ENCODE data around the gene CAMK2N1.

CAMK2N1 gene

GRCh38 chr1:20448671-20449071 is 37.3 kb downstream of the CAMK2N1 start:
- H3K27me3 ChIP-seq (ENCODE audit: control insufficient read depth in 5 of 5, insufficient read depth in 4 of 5, low read length in 5 of 5): peaks cover 0 to 16% (median 6%) of the 10 kb centered on the region in 5 donors
- H3K9me3 ChIP-seq (ENCODE audit: control insufficient read depth in 5 of 5, low read length in 5 of 5): no peaks in the 10 kb centered on the region
- no peak overlapping the region for H3K4me3 ChIP-seq (ENCODE audit: low read depth in 1 of 5, low read length in 5 of 5)

GRCh38 chr1:20447794-20448193 is 38.2 kb downstream of the CAMK2N1 start:
- Histone ChIP-seq H3K4me1 (ENCODE audit: control insufficient read depth in 5 of 5, insufficient read depth in 5 of 5, low read length in 5 of 5) (no peaks in the 10 kb centered on the region), H3K9ac (ENCODE audit: low read length in 5 of 5) (no peak overlapping the region), H3K9me3 (ENCODE audit: control insufficient read depth in 5 of 5, low read length in 5 of 5) (no peaks in the 10 kb centered on the region), H3K4me3 (ENCODE audit: low read depth in 1 of 5, low read length in 5 of 5) (no peak overlapping the region), H3K27ac (ENCODE audit: low read depth, low read length) (no peak overlapping the region), H3K36me3 (ENCODE audit: control insufficient read depth in 5 of 5, insufficient read depth in 5 of 5, low read length in 5 of 5) (no peaks in the 10 kb centered on the region), H3K27me3 (ENCODE audit: control insufficient read depth in 5 of 5, insufficient read depth in 4 of 5, low read length in 5 of 5) (peaks cover 0 to 16% (median 5%) of the 10 kb centered on the region in 5 donors)

More at GRCh38 chr1:20448671-20449071, 37.3 kb downstream of the CAMK2N1 start:
- Histone ChIP-seq H3K27ac (ENCODE audit: low read depth, low read length) (no peak overlapping the region), H3K4me1 (ENCODE audit: control insufficient read depth in 5 of 5, insufficient read depth in 5 of 5, low read length in 5 of 5) (no peaks in the 10 kb centered on the region), H3K36me3 (ENCODE audit: control insufficient read depth in 5 of 5, insufficient read depth in 5 of 5, low read length in 5 of 5) (no peaks in the 10 kb centered on the region), H3K9ac (ENCODE audit: low read length in 5 of 5) (no peak overlapping the region)

GRCh38 chr1:20446796-20447195 is 39.2 kb downstream of the CAMK2N1 start:
- H3K27ac ChIP-seq (ENCODE audit: low read depth, low read length): no peak overlapping the region
- no peaks in the 10 kb centered on the region for H3K9me3 ChIP-seq (ENCODE audit: control insufficient read depth in 5 of 5, low read length in 5 of 5)
- H3K4me1 ChIP-seq (ENCODE audit: control insufficient read depth in 5 of 5, insufficient read depth in 5 of 5, low read length in 5 of 5): no peaks in the 10 kb centered on the region
- no peak overlapping the region for H3K9ac ChIP-seq (ENCODE audit: low read length in 5 of 5)
- H3K4me3 ChIP-seq (ENCODE audit: low read depth in 1 of 5, low read length in 5 of 5): no peak overlapping the region
- peaks cover 0 to 13% (median 5%) of the 10 kb centered on the region in 5 donors for H3K27me3 ChIP-seq (ENCODE audit: control insufficient read depth in 5 of 5, insufficient read depth in 4 of 5, low read length in 5 of 5)
- H3K36me3 ChIP-seq (ENCODE audit: control insufficient read depth in 5 of 5, insufficient read depth in 5 of 5, low read length in 5 of 5): no peaks in the 10 kb centered on the region

- Histone ChIP-seq H3K9me3 (ENCODE audit: control insufficient read depth in 5 of 5, low read length in 5 of 5) (no peaks in the 10 kb centered on the region), H3K4me3 (ENCODE audit: low read depth in 1 of 5, low read length in 5 of 5) (no peak overlapping the region), H3K36me3 (ENCODE audit: control insufficient read depth in 5 of 5, insufficient read depth in 5 of 5, low read length in 5 of 5) (no peaks in the 10 kb centered on the region), H3K9ac (ENCODE audit: low read length in 5 of 5) (no peak overlapping the region), H3K4me1 (ENCODE audit: control insufficient read depth in 5 of 5, insufficient read depth in 5 of 5, low read length in 5 of 5) (no peaks in the 10 kb centered on the region), H3K27me3 (ENCODE audit: control insufficient read depth in 5 of 5, insufficient read depth in 4 of 5, low read length in 5 of 5) (peaks cover 0 to 13% (median 5%) of the 10 kb centered on the region in 5 donors), H3K27ac (ENCODE audit: low read depth, low read length) (no peak overlapping the region)
Measured at GRCh38 chr1:20445956-20446355, 40.1 kb downstream of the CAMK2N1 start.

- H3K36me3 ChIP-seq (ENCODE audit: control insufficient read depth in 5 of 5, insufficient read depth in 5 of 5, low read length in 5 of 5): no peaks in the 10 kb centered on the region
- H3K9ac ChIP-seq (ENCODE audit: low read length in 5 of 5): no peak overlapping the region
- H3K4me3 ChIP-seq (ENCODE audit: low read depth in 1 of 5, low read length in 5 of 5): no peak overlapping the region
- no peak overlapping the region for H3K27ac ChIP-seq (ENCODE audit: low read depth, low read length)
- no peaks in the 10 kb centered on the region for H3K9me3 ChIP-seq (ENCODE audit: control insufficient read depth in 5 of 5, low read length in 5 of 5)
- H3K4me1 ChIP-seq (ENCODE audit: control insufficient read depth in 5 of 5, insufficient read depth in 5 of 5, low read length in 5 of 5): no peaks in the 10 kb centered on the region
- peaks cover 0 to 12% (median 5%) of the 10 kb centered on the region in 5 donors for H3K27me3 ChIP-seq (ENCODE audit: control insufficient read depth in 5 of 5, insufficient read depth in 4 of 5, low read length in 5 of 5)
Measured at GRCh38 chr1:20443703-20444586, 42.1 kb downstream of the CAMK2N1 start.

- Histone ChIP-seq H3K27me3 (ENCODE audit: control insufficient read depth in 5 of 5, insufficient read depth in 4 of 5, low read length in 5 of 5) (peaks cover 0 to 7% (median 0%) of the 10 kb centered on the region in 5 donors), H3K9ac (ENCODE audit: low read length in 5 of 5) (no peak overlapping the region), H3K27ac (ENCODE audit: low read depth, low read length) (no peak overlapping the region), H3K4me3 (ENCODE audit: low read depth in 1 of 5, low read length in 5 of 5) (no peak overlapping the region), H3K4me1 (ENCODE audit: control insufficient read depth in 5 of 5, insufficient read depth in 5 of 5, low read length in 5 of 5) (no peaks in the 10 kb centered on the region), H3K9me3 (ENCODE audit: control insufficient read depth in 5 of 5, low read length in 5 of 5) (no peaks in the 10 kb centered on the region), H3K36me3 (ENCODE audit: control insufficient read depth in 5 of 5, insufficient read depth in 5 of 5, low read length in 5 of 5) (no peaks in the 10 kb centered on the region)
Measured at GRCh38 chr1:20442920-20443625, 42.9 kb downstream of the CAMK2N1 start.

GRCh38 chr1:20440785-20441200 is 45.2 kb downstream of the CAMK2N1 start:
- no peaks in the 10 kb centered on the region for H3K4me1 ChIP-seq (ENCODE audit: control insufficient read depth in 5 of 5, insufficient read depth in 5 of 5, low read length in 5 of 5)
- no peak overlapping the region for H3K27ac ChIP-seq (ENCODE audit: low read depth, low read length)
- peaks cover 5 to 16% (median 6%) of the 10 kb centered on the region in 5 donors for H3K27me3 ChIP-seq (ENCODE audit: control insufficient read depth in 5 of 5, insufficient read depth in 4 of 5, low read length in 5 of 5)
- H3K36me3 ChIP-seq (ENCODE audit: control insufficient read depth in 5 of 5, insufficient read depth in 5 of 5, low read length in 5 of 5): no peaks in the 10 kb centered on the region
- H3K4me3 ChIP-seq (ENCODE audit: low read depth in 1 of 5, low read length in 5 of 5): no peak overlapping the region
- H3K9ac ChIP-seq (ENCODE audit: low read length in 5 of 5): no peak overlapping the region
- H3K9me3 ChIP-seq (ENCODE audit: control insufficient read depth in 5 of 5, low read length in 5 of 5): no peaks in the 10 kb centered on the region

- H3K27ac ChIP-seq (ENCODE audit: low read depth, low read length): no peak overlapping the region
- no peaks in the 10 kb centered on the region for H3K4me1 ChIP-seq (ENCODE audit: control insufficient read depth in 5 of 5, insufficient read depth in 5 of 5, low read length in 5 of 5)
- no peak overlapping the region for H3K9ac ChIP-seq (ENCODE audit: low read length in 5 of 5)
- H3K27me3 ChIP-seq (ENCODE audit: control insufficient read depth in 5 of 5, insufficient read depth in 4 of 5, low read length in 5 of 5): peaks cover 8 to 22% (median 16%) of the 10 kb centered on the region in 5 donors
- no peaks in the 10 kb centered on the region for H3K36me3 ChIP-seq (ENCODE audit: control insufficient read depth in 5 of 5, insufficient read depth in 5 of 5, low read length in 5 of 5)
- no peak overlapping the region for H3K4me3 ChIP-seq (ENCODE audit: low read depth in 1 of 5, low read length in 5 of 5)
- H3K9me3 ChIP-seq (ENCODE audit: control insufficient read depth in 5 of 5, low read length in 5 of 5): no peaks in the 10 kb centered on the region
Measured at GRCh38 chr1:20439282-20439681, 46.7 kb downstream of the CAMK2N1 start.

- Histone ChIP-seq H3K27ac (ENCODE audit: low read depth, low read length) (no peak overlapping the region), H3K36me3 (ENCODE audit: control insufficient read depth in 5 of 5, insufficient read depth in 5 of 5, low read length in 5 of 5) (no peaks in the 10 kb centered on the region), H3K4me3 (ENCODE audit: low read depth in 1 of 5, low read length in 5 of 5) (no peak overlapping the region), H3K9me3 (ENCODE audit: control insufficient read depth in 5 of 5, low read length in 5 of 5) (no peaks in the 10 kb centered on the region), H3K27me3 (ENCODE audit: control insufficient read depth in 5 of 5, insufficient read depth in 4 of 5, low read length in 5 of 5) (peaks cover 8 to 24% (median 18%) of the 10 kb centered on the region in 5 donors), H3K4me1 (ENCODE audit: control insufficient read depth in 5 of 5, insufficient read depth in 5 of 5, low read length in 5 of 5) (no peaks in the 10 kb centered on the region), H3K9ac (ENCODE audit: low read length in 5 of 5) (no peak overlapping the region)
Measured at GRCh38 chr1:20437640-20438039, 48.4 kb downstream of the CAMK2N1 start.

- Histone ChIP-seq H3K27ac (ENCODE audit: low read depth, low read length) (no peak overlapping the region), H3K4me3 (ENCODE audit: low read depth in 1 of 5, low read length in 5 of 5) (no peak overlapping the region), H3K36me3 (ENCODE audit: control insufficient read depth in 5 of 5, insufficient read depth in 5 of 5, low read length in 5 of 5) (no peaks in the 10 kb centered on the region), H3K9me3 (ENCODE audit: control insufficient read depth in 5 of 5, low read length in 5 of 5) (no peaks in the 10 kb centered on the region), H3K4me1 (ENCODE audit: control insufficient read depth in 5 of 5, insufficient read depth in 5 of 5, low read length in 5 of 5) (no peaks in the 10 kb centered on the region), H3K27me3 (ENCODE audit: control insufficient read depth in 5 of 5, insufficient read depth in 4 of 5, low read length in 5 of 5) (peaks cover 12 to 36% (median 35%) of the 10 kb centered on the region in 5 donors), H3K9ac (ENCODE audit: low read length in 5 of 5) (no peak overlapping the region)
Measured at GRCh38 chr1:20432891-20433290, 53.1 kb downstream of the CAMK2N1 start.
